ENCODE measurements around the gene MLNR.

DNA sequence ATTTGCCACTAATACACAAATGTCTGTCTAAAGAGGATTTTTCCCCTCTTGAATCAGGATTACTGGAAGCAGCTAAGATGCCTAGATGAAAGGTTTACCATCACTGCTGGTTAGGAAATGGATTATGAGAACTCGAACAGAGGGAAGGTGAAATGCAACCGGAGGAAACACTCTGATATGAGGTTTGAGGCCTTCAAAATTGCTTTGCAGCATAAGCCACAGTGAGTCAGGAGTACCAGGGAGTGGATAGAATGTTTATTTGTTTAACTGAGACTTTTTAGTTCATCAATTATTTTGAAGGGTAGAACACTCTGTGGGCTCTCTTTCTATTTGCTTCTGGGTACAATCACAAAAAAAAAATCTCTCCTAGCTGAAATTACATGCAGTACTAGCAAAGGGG, 45.7 kb downstream of the MLNR start:
- no peak for TF ChIP-seq CTCF (IDR thresholded peaks at IDR 0.05; ENCODE audit: low read depth, low read length, poor library complexity, severe bottlenecking)
- TF ChIP-seq EZH2phosphoT487 (IDR thresholded peaks at IDR 0.05; ENCODE audit: borderline replicate concordance, low read length), result no peak

All from DOHH2 (cell line).